Kidney (tissue), 22 donors: ENCODE results near the gene ZIC2. TPM values are rescaled to one million over a fixed set of nuclear protein-coding genes. Genes with fewer than 3 reads are reported as not detected.

Source experiments
- DNase-seq, 5 donors: peaks; one replicate each; pipeline ENCODE4 v3.0.0-alpha.2; 2013 to 2020
- FAIRE-seq: peaks from 2 replicates; lab custom pipeline; 2012; peaks lifted over from hg19 to GRCh38; lab: Jason Lieb, UNC
- H3K27ac ChIP-seq, 2 donors: one replicate each; pipeline ENCODE4 v1.7.0; 2013; ENCODE audit warnings: low read depth in 2 of 2, low read length in 2 of 2, inconsistent platforms in 1 of 2
- H3K27me3 ChIP-seq: one replicate; pipeline ENCODE4 v1.7.1; 2013; ENCODE audit warnings: low read length, inconsistent platforms; ENCODE audit not compliant: control insufficient read depth, insufficient read depth
- H3K36me3 ChIP-seq, 3 donors: one replicate each; pipeline versions ENCODE4 v1.7.0 to v1.7.1; 2013; ENCODE audit warnings: low read length in 3 of 3, control low read depth in 1 of 3, inconsistent platforms in 1 of 3; ENCODE audit not compliant: insufficient read depth in 3 of 3, control insufficient read depth in 2 of 3
- H3K4me1 ChIP-seq, 3 donors: one replicate each; pipeline versions ENCODE4 v1.7.0 to v1.7.1; 2013; ENCODE audit warnings: low read length in 3 of 3, inconsistent platforms in 1 of 3, low read depth in 1 of 3; ENCODE audit not compliant: control insufficient read depth in 2 of 3, insufficient read depth in 2 of 3
- H3K4me3 ChIP-seq, 3 donors: one replicate each; pipeline versions ENCODE4 v1.7.0 to v1.8.1; 2013; ENCODE audit warnings: low read length in 3 of 3, control low read depth in 1 of 3, inconsistent platforms in 1 of 3
- H3K9ac ChIP-seq, 3 donors: one replicate each; pipeline versions ENCODE4 v1.7.0 to v1.7.1; 2013; ENCODE audit warnings: low read length in 3 of 3, control low read depth in 1 of 3, inconsistent platforms in 1 of 3
- H3K9me3 ChIP-seq, 3 donors: one replicate each; pipeline versions ENCODE4 v1.7.0 to v1.7.1; 2013; ENCODE audit warnings: low read length in 3 of 3, control low read depth in 1 of 3, inconsistent platforms in 1 of 3; ENCODE audit not compliant: control insufficient read depth in 2 of 3, insufficient read depth in 1 of 3
- intact Hi-C: fragments of 100-400 bp; cut with DNase I; formaldehyde crosslinking; loops from one replicate; pipeline ENCODE4 v1.11.1; 2022
- long read RNA-seq, 10 donors: library from polyadenylated mRNA in 1 of 10; unstranded in 1 of 10; transcript quantifications; one replicate each; pipeline ENCODE4 v2.0.0 and lab custom pipeline, GENCODE V29; 2021 to 2026
- polyA plus RNA-seq: library from polyadenylated mRNA; stranded (reverse); fragments of 350-450 nt; fragmentation: Illumina TruSeq; extraction: RNeasy Lipid Tissue Mini Kit (QIAGEN cat#74804); gene quantifications from one replicate; pipeline ENCODE4 v1.2.3, GENCODE V29; 2014; ENCODE audit warnings: low read depth, low replicate concordance; ENCODE audit not compliant: insufficient read depth
- total RNA-seq: library from RNA; stranded (reverse); fragmentation: NEBNext Ultra II Directional; extraction: Animal tissue kit (Norgen Biotek cat#: 25700); gene quantifications from one replicate; pipeline ENCODE4 v1.2.1, GENCODE V29; 2021
- TF ChIP-seq, protein P1 (sequence below): IDR thresholded peaks from 3 replicates; pipeline ENCODE4 v1.5.1; 2012; ENCODE audit warnings: mild to moderate bottlenecking, moderate library complexity, borderline replicate concordance; ENCODE audit not compliant: insufficient read depth; ENCODE audit errors: extremely low read depth
- donor health status: control.
- donor health status: control.
- donor health status: control.
- donor health status: control.
- donor health status: control.
- donor health status: DM: yes; HTN: yes; CAD: no.
- donor health status: Normal renal cell carcinoma (clear cell type).

The ZIC2 gene
- total RNA-seq = 1.4 TPM
- 0.13 TPM for polyA plus RNA-seq
- long read RNA-seq, donor 1 = 0 reads
- long read RNA-seq, donor 2 = 0 reads
- long read RNA-seq, donor 3 = 0 reads
- long read RNA-seq, donor 4 = 0 reads
- long read RNA-seq, donor 5 = 0 reads
- long read RNA-seq, donor 6 = 0 reads
- long read RNA-seq, donor 7 = 0 reads
- long read RNA-seq, donor 8 = 0 reads
- long read RNA-seq, donor 9 = 0 reads
- long read RNA-seq, donor 10 = 0 reads

DNA sequence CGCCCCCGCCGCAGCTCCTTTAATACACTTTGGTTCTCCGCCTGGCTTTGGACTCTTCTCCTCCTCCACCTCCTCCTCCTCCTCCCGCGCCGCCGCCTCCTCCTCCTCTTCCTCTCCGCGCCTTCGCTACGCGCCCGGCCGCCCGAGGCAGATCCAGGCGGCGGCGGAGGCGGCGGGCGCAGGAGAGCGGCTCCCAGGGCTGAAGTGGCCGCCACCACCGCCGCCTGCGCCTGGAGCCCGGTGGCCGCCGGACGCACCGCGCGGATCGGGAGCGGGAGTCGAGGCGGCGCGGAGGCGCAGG, at the start of gene ZIC2:
Gene ZIC2, plus strand, starts transcription at position 50 of the 301 bp plus-strand sequence. CDS start 281 bp downstream, outside the sequence.
- H3K27me3 ChIP-seq = peaks cover 59% of the 10 kb centered on the region
- H3K9ac ChIP-seq = no peak within 1 kb of the TSS
- TF ChIP-seq, protein P1, sequence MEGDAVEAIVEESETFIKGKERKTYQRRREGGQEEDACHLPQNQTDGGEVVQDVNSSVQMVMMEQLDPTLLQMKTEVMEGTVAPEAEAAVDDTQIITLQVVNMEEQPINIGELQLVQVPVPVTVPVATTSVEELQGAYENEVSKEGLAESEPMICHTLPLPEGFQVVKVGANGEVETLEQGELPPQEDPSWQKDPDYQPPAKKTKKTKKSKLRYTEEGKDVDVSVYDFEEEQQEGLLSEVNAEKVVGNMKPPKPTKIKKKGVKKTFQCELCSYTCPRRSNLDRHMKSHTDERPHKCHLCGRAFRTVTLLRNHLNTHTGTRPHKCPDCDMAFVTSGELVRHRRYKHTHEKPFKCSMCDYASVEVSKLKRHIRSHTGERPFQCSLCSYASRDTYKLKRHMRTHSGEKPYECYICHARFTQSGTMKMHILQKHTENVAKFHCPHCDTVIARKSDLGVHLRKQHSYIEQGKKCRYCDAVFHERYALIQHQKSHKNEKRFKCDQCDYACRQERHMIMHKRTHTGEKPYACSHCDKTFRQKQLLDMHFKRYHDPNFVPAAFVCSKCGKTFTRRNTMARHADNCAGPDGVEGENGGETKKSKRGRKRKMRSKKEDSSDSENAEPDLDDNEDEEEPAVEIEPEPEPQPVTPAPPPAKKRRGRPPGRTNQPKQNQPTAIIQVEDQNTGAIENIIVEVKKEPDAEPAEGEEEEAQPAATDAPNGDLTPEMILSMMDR = no peak
- H3K4me1 ChIP-seq = peaks cover 0 to 10% (median 0%) of the 10 kb centered on the region in 3 donors
- no peak within 1 kb of the TSS for H3K27ac ChIP-seq
- intact Hi-C loops = no loop called here
- FAIRE-seq (no peak), DNase-seq (peak in 3 of 5 donors; percentile 24 to 29 (median 27))
- no peaks in the 10 kb centered on the region for H3K36me3 ChIP-seq
- no peak within 1 kb of the TSS for H3K4me3 ChIP-seq
- H3K9me3 ChIP-seq = peaks cover 0 to 2% (median 0%) of the 10 kb centered on the region in 3 donors

DNA sequence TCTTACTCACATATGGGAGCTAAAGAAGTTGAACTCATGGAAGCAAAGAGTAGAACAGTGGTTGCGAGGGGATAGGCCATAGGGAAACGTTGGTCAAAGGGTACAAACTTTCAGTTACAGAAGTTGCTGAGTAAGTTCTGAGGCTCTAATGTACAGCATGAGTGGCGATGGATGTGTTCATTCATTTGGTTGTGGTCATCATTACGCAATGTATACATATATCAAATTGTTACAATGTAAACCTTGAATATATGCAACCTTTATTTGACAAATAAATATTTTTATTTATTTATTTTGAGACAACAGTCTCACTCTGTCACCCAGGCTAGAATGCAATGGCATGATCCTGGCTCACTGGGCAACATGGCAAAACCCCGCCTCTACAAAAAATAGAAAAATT, 48.7 kb upstream of the ZIC2 start:
- Histone ChIP-seq H3K9me3 (no peaks in the 10 kb centered on the region), H3K27me3 (no peaks in the 10 kb centered on the region), H3K9ac (no peak overlapping the region), H3K4me1 (no peaks in the 10 kb centered on the region), H3K36me3 (no peaks in the 10 kb centered on the region), H3K4me3 (no peak overlapping the region), H3K27ac (no peak overlapping the region)
- no peak for DNase-seq
- FAIRE-seq = no peak
- TF ChIP-seq, protein P1 = no peak
- intact Hi-C loops = no loop called here

DNA sequence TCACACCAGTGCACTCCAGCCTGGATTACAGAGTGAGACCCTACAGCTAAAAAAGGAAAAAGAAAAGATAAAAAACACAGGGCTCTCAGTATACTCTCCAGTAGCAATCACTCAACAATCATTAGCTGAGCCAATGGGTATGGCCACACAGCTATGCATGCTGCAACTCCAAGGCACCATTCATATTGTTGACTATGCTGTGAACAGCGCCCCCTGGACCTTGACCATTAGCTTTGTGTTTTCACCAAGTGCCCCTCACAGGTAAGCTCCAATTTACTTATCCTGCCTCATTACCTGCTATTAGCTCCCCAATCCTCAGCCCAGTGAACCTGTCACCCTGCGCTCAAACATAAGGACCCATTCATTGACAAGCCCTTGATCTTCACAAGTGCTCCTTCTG, 45.8 kb upstream of the ZIC2 start:
- FAIRE-seq = no peak
- no peak overlapping the region for H3K27ac ChIP-seq
- no peaks in the 10 kb centered on the region for H3K9me3 ChIP-seq
- no peak overlapping the region for H3K9ac ChIP-seq
- H3K4me1 ChIP-seq = no peaks in the 10 kb centered on the region
- H3K27me3 ChIP-seq = no peaks in the 10 kb centered on the region
- DNase-seq = no peak
- TF ChIP-seq, protein P1 = no peak
- H3K36me3 ChIP-seq = no peaks in the 10 kb centered on the region
- intact Hi-C loops = no loop called here
- no peak overlapping the region for H3K4me3 ChIP-seq

DNA sequence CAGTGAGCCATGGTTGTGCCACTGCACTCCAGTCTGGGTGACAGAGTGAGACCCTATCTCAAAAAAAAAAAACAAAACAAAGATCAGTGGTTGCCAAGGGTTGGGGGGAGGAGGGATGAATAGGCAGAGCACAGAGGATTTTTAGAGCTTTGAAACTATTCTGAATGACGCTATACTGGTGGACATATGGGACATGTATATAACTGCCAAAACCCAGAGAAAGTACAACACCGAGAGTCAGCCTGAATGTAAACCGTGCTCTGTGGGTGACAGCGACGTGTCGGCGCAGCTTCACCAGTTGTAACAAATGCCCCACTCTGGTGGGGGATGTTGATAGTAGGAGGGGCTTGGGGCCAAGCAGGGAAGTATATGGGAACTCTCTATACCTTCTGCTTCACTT, 42.9 kb upstream of the ZIC2 start:
- Histone ChIP-seq H3K9me3 (no peaks in the 10 kb centered on the region), H3K9ac (no peak overlapping the region), H3K36me3 (no peaks in the 10 kb centered on the region), H3K4me3 (no peak overlapping the region), H3K27me3 (no peaks in the 10 kb centered on the region), H3K4me1 (no peaks in the 10 kb centered on the region), H3K27ac (no peak overlapping the region)
- FAIRE-seq = no peak
- intact Hi-C loops = no loop called here
- no peak for DNase-seq
- TF ChIP-seq, protein P1 = no peak
